Neural cell (in vitro differentiated cells): ENCODE results near the gene PLAGL1. TPM values are rescaled to one million over a fixed set of nuclear protein-coding genes. Genes with fewer than 3 reads are reported as not detected.

Experiments used
- H2AFZ ChIP-seq: fragments of 200-600, 300-800 bp; sonication (generic), shearing (Covaris generic); 2 replicates; pipeline ENCODE4 v1.6.0; 2014; ENCODE audit warnings: low read depth, mild to moderate bottlenecking, antibody characterized with exemption, low read length, moderate library complexity
- H3F3A ChIP-seq: fragments of 200-600 bp; shearing (Covaris generic); 2 replicates; pipeline ENCODE4 v1.6.1; 2016; ENCODE audit warnings: mild to moderate bottlenecking, moderate library complexity, mixed read lengths, antibody characterized with exemption, low read length; ENCODE audit not compliant: insufficient read depth, poor library complexity, severe bottlenecking
- H3K27ac ChIP-seq: fragments of 200-600, 300-800 bp; sonication (generic), shearing (Covaris generic); 2 replicates; pipeline ENCODE4 v1.5.1; 2014; ENCODE audit warnings: mild to moderate bottlenecking, low read length, moderate library complexity
- H3K27me3 ChIP-seq: fragments of 300-800, 200-600 bp; sonication (generic), shearing (Covaris generic); 2 replicates; pipeline ENCODE4 v1.6.0; 2014; ENCODE audit warnings: mild to moderate bottlenecking, low read depth, low read length, moderate library complexity; ENCODE audit not compliant: insufficient read depth
- H3K36me3 ChIP-seq: fragments of 300-800, 200-600 bp; sonication (generic), shearing (Covaris generic); 2 replicates; pipeline ENCODE4 v1.5.1; 2014; ENCODE audit warnings: mild to moderate bottlenecking, antibody characterized with exemption, low read length, moderate library complexity; ENCODE audit not compliant: insufficient read depth
- H3K4me2 ChIP-seq: fragments of 300-800, 200-600 bp; sonication (generic), shearing (Covaris generic); 2 replicates; pipeline ENCODE4 v1.6.0; 2014; ENCODE audit warnings: mild to moderate bottlenecking, low read length
- H3K4me3 ChIP-seq: fragments of 300-800, 200-600 bp; sonication (generic), shearing (Covaris generic); 2 replicates; pipeline ENCODE4 v1.5.1; 2014; ENCODE audit warnings: mild to moderate bottlenecking, low read length, moderate library complexity
- H3K79me2 ChIP-seq: fragments of 200-600 bp; shearing (Covaris generic); replicated peaks from 2 replicates; pipeline ENCODE4 v1.6.0; 2014; ENCODE audit warnings: mild to moderate bottlenecking, low read length, moderate library complexity; ENCODE audit not compliant: insufficient read depth
- H3K9ac ChIP-seq: fragments of 300-800, 200-600 bp; sonication (generic), shearing (Covaris generic); 2 replicates; pipeline ENCODE4 v1.6.1; 2016; ENCODE audit warnings: mild to moderate bottlenecking, low read length, mixed read lengths
- H3K9me2 ChIP-seq: fragments of 200-600 bp; shearing (Covaris generic); 2 replicates; pipeline ENCODE4 v1.6.1; 2016; ENCODE audit warnings: mild to moderate bottlenecking, low read length, mixed read lengths; ENCODE audit not compliant: insufficient read depth
- H3K9me3 ChIP-seq: fragments of 200-600, 300-800 bp; sonication (generic), shearing (Covaris generic); 2 replicates; pipeline ENCODE4 v1.6.1; 2016; ENCODE audit warnings: mild to moderate bottlenecking, mixed run types, low read length, moderate library complexity, mixed read lengths
- H4K20me1 ChIP-seq: fragments of 200-600 bp; shearing (Covaris generic); 2 replicates; pipeline ENCODE4 v1.6.1; 2016; ENCODE audit warnings: mild to moderate bottlenecking, mixed run types; ENCODE audit not compliant: insufficient read depth
- EP300 ChIP-seq: fragments of 450-650 bp; conservative IDR thresholded peaks from 2 replicates; pipeline ENCODE4 v1.6.1; 2014; ENCODE audit warnings: antibody characterized with exemption, mild to moderate bottlenecking, moderate library complexity; ENCODE audit not compliant: poor library complexity, severe bottlenecking
- EZH2 ChIP-seq: fragments of 200-600, 300-800 bp; shearing (Covaris generic), sonication (generic); IDR thresholded peaks from 2 replicates; pipeline ENCODE4 v1.6.1; 2014; ENCODE audit warnings: antibody characterized with exemption, low read length, borderline replicate concordance, mild to moderate bottlenecking; ENCODE audit not compliant: insufficient read depth, poor library complexity, severe bottlenecking
- MXI1 ChIP-seq: fragments of 450-650 bp; conservative IDR thresholded peaks from 2 replicates; pipeline ENCODE4 v1.6.1; 2014; ENCODE audit warnings: antibody characterized with exemption, mild to moderate bottlenecking; ENCODE audit not compliant: poor library complexity, severe bottlenecking
- POLR2AphosphoS5 ChIP-seq: IDR thresholded peaks from 2 replicates; pipeline ENCODE4 v1.6.1; 2012
- RAD21 ChIP-seq: fragments of 450-650 bp; conservative IDR thresholded peaks from 2 replicates; pipeline ENCODE4 v1.6.1; 2014; ENCODE audit warnings: antibody characterized with exemption, mild to moderate bottlenecking, moderate library complexity
- REST ChIP-seq: IDR thresholded peaks from 2 replicates; pipeline ENCODE4 v1.6.1; 2012; ENCODE audit warnings: borderline replicate concordance
- SMC3 ChIP-seq: fragments of 450-650 bp; conservative IDR thresholded peaks from 2 replicates; pipeline ENCODE4 v1.6.1; 2014; ENCODE audit warnings: antibody characterized with exemption, mild to moderate bottlenecking, moderate library complexity; ENCODE audit not compliant: poor library complexity
- TAF1 ChIP-seq: IDR thresholded peaks from 2 replicates; pipeline ENCODE4 v1.6.1; 2012; ENCODE audit warnings: low read depth
- polyA plus RNA-seq: library from polyadenylated mRNA; depleted of rRNA; stranded (reverse); fragments of >200 nt; gene quantifications from 2 replicates; pipeline ENCODE4 v1.2.3, GENCODE V29; 2014
- TF ChIP-seq, protein P1 (sequence below): fragments of 450-650 bp; IDR thresholded peaks from 2 replicates; pipeline ENCODE4 v1.5.1; 2014; ENCODE audit warnings: antibody characterized with exemption, mild to moderate bottlenecking, moderate library complexity; ENCODE audit not compliant: poor library complexity, severe bottlenecking

The PLAGL1 gene
- polyA plus RNA-seq, 1 donor from 2014 or later, result 22.3 TPM

GRCh38 chr6:143982968-143983367 lies 25.1 kb downstream of the PLAGL1 start:
- Histone ChIP-seq H3K4me3 (no peak overlapping the region), H3F3A (no peaks in the 10 kb centered on the region), H2AFZ (no peak overlapping the region), H3K36me3 (no peaks in the 10 kb centered on the region), H3K9ac (no peak overlapping the region), H3K9me3 (no peaks in the 10 kb centered on the region), H4K20me1 (no peaks in the 10 kb centered on the region), H3K9me2 (no peaks in the 10 kb centered on the region), H3K27ac (no peak overlapping the region), H3K79me2 (no peaks in the 10 kb centered on the region), H3K27me3 (no peaks in the 10 kb centered on the region), H3K4me2 (no peak overlapping the region)
- no peak for TF ChIP-seq EZH2
- TF ChIP-seq SMC3, result no peak
- TF ChIP-seq EP300, result no peak
- TF ChIP-seq TAF1, result no peak
- TF ChIP-seq MXI1, result no peak
- TF ChIP-seq RAD21, result no peak
- TF ChIP-seq REST, result no peak
- TF ChIP-seq, protein P1, sequence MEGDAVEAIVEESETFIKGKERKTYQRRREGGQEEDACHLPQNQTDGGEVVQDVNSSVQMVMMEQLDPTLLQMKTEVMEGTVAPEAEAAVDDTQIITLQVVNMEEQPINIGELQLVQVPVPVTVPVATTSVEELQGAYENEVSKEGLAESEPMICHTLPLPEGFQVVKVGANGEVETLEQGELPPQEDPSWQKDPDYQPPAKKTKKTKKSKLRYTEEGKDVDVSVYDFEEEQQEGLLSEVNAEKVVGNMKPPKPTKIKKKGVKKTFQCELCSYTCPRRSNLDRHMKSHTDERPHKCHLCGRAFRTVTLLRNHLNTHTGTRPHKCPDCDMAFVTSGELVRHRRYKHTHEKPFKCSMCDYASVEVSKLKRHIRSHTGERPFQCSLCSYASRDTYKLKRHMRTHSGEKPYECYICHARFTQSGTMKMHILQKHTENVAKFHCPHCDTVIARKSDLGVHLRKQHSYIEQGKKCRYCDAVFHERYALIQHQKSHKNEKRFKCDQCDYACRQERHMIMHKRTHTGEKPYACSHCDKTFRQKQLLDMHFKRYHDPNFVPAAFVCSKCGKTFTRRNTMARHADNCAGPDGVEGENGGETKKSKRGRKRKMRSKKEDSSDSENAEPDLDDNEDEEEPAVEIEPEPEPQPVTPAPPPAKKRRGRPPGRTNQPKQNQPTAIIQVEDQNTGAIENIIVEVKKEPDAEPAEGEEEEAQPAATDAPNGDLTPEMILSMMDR, result no peak
- no peak for TF ChIP-seq POLR2AphosphoS5

DNA sequence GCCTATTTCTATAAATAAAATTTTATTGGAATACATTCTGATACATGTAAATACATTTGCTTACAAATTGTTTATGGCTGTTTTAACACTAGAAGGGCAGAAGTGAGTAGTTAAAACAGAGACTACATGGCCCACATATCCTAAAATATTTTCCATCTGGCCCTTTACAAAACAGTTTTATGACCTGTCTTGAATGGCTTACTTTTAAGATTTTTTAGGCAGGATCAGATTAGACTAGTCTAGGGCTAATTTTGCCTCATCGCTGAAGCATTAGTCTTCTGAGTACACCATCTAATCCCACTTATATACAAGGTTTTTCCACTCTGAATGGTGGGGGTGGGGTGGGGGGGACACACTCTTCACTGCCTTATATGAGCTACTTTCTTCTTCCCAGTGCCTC lies 27.1 kb downstream of the PLAGL1 start:
- TF ChIP-seq RAD21, result no peak
- TF ChIP-seq EZH2, result no peak
- TF ChIP-seq SMC3, result no peak
- no peak for TF ChIP-seq REST
- TF ChIP-seq POLR2AphosphoS5, result no peak
- Histone ChIP-seq H3K9ac (no peak overlapping the region), H3K4me2 (no peak overlapping the region), H3K27me3 (no peaks in the 10 kb centered on the region), H3K79me2 (no peaks in the 10 kb centered on the region), H3K36me3 (no peaks in the 10 kb centered on the region), H3K4me3 (no peak overlapping the region), H3K9me2 (no peaks in the 10 kb centered on the region), H2AFZ (no peak overlapping the region), H3K9me3 (no peaks in the 10 kb centered on the region), H3K27ac (no peak overlapping the region), H3F3A (no peaks in the 10 kb centered on the region), H4K20me1 (no peaks in the 10 kb centered on the region)
